HEK293 (cell line): ENCODE results near the gene OSBPL1A.

Experiments used
- PRDM10 ChIP-seq: fragments of 450-650 bp; formaldehyde crosslinking; IDR thresholded peaks from 2 replicates; pipeline ENCODE4 v1.5.1; 2016; ENCODE audit warnings: missing biosample characterization, missing genetic modification characterization
- REST ChIP-seq: fragments of 450-650 bp; formaldehyde crosslinking; IDR thresholded peaks from 2 replicates; pipeline ENCODE4 v1.5.1; 2016; ENCODE audit warnings: missing biosample characterization, missing genetic modification characterization
- YY1 ChIP-seq: fragments of 450-650 bp; formaldehyde crosslinking; IDR thresholded peaks from 2 replicates; pipeline ENCODE4 v1.5.1; 2018; ENCODE audit warnings: missing biosample characterization, missing genetic modification characterization
- ZBTB7A ChIP-seq: fragments of 450-650 bp; formaldehyde crosslinking; IDR thresholded peaks from 2 replicates; pipeline ENCODE4 v1.5.1; 2016; ENCODE audit warnings: low read depth, missing biosample characterization, missing genetic modification characterization
- ZNF175 ChIP-seq: fragments of 450-650 bp; formaldehyde crosslinking; IDR thresholded peaks from 2 replicates; pipeline ENCODE4 v1.5.1; 2016; ENCODE audit warnings: missing biosample characterization, missing genetic modification characterization
- ZNF23 ChIP-seq: fragments of 450-650 bp; formaldehyde crosslinking; IDR thresholded peaks from 2 replicates; pipeline ENCODE4 v1.5.1; 2016; ENCODE audit warnings: missing biosample characterization, missing genetic modification characterization, borderline replicate concordance
- ZNF530 ChIP-seq: fragments of 450-650 bp; formaldehyde crosslinking; IDR thresholded peaks from 2 replicates; pipeline ENCODE4 v1.5.1; 2016; ENCODE audit warnings: low read depth, missing biosample characterization, missing genetic modification characterization
- ZNF555 ChIP-seq: fragments of 450-650 bp; formaldehyde crosslinking; conservative IDR thresholded peaks from 2 replicates; pipeline ENCODE4 v1.5.1; 2017; ENCODE audit warnings: missing biosample characterization, mild to moderate bottlenecking, missing genetic modification characterization, inconsistent platforms
- ZNF777 ChIP-seq: fragments of 450-650 bp; formaldehyde crosslinking; IDR thresholded peaks from 2 replicates; pipeline ENCODE4 v1.5.1; 2017; ENCODE audit warnings: missing biosample characterization, missing genetic modification characterization, borderline replicate concordance
- TF ChIP-seq, protein P1 (sequence below): fragments of 450-650 bp; formaldehyde crosslinking; IDR thresholded peaks from 2 replicates; pipeline ENCODE4 v1.5.1; 2016; ENCODE audit warnings: missing biosample characterization, missing genetic modification characterization
- TF ChIP-seq, protein P2 (sequence below): sonication (generic); formaldehyde crosslinking; IDR thresholded peaks from 2 replicates; pipeline ENCODE4 v1.8.1; 2022; ENCODE audit warnings: mild to moderate bottlenecking, moderate library complexity, missing genetic modification reagents

DNA sequence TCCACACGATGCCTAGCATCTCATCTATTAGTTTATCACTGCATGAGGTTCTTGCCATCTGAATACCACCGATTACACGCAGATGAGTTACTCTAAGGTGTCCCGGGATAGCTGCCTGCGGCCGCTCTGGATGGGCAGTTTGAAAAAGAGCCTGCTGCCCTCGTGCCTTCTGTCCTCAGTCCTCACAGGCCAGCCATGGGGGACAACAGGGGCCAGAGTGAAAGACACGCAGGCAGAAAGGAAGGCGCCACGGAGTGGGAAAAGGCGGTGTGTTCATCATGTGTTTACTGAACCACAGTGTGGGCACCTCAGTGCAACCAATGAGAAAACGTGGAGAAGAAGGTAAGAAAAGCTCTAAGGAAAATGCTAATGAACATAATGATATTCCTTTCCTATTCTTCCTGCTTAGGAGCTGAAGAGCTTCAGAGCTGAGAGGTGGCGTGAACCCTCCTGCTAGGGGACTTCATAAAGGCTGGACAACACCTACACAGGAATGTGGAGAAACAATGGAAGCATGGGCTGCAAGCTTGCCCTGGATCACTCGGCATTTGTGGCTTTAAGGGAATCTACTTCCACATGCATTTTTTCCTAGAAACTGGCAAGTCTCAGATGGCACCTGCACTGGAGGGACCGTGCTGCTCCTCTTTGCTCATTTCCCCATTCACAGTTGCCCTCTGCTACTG is 207.8 kb downstream of the OSBPL1A start:
- TF ChIP-seq, protein P1, sequence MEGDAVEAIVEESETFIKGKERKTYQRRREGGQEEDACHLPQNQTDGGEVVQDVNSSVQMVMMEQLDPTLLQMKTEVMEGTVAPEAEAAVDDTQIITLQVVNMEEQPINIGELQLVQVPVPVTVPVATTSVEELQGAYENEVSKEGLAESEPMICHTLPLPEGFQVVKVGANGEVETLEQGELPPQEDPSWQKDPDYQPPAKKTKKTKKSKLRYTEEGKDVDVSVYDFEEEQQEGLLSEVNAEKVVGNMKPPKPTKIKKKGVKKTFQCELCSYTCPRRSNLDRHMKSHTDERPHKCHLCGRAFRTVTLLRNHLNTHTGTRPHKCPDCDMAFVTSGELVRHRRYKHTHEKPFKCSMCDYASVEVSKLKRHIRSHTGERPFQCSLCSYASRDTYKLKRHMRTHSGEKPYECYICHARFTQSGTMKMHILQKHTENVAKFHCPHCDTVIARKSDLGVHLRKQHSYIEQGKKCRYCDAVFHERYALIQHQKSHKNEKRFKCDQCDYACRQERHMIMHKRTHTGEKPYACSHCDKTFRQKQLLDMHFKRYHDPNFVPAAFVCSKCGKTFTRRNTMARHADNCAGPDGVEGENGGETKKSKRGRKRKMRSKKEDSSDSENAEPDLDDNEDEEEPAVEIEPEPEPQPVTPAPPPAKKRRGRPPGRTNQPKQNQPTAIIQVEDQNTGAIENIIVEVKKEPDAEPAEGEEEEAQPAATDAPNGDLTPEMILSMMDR (tag by site-specific recombination) = no peak
- no peak for TF ChIP-seq ZNF555 (tag by site-specific recombination)
- no peak for TF ChIP-seq ZBTB7A (tag by site-specific recombination)
- no peak for TF ChIP-seq ZNF530
- no peak for TF ChIP-seq PRDM10 (tag by site-specific recombination)
- TF ChIP-seq ZNF175 (tag by site-specific recombination) = no peak
- no peak for TF ChIP-seq ZNF23 (tag by site-specific recombination)
- TF ChIP-seq, protein P2, sequence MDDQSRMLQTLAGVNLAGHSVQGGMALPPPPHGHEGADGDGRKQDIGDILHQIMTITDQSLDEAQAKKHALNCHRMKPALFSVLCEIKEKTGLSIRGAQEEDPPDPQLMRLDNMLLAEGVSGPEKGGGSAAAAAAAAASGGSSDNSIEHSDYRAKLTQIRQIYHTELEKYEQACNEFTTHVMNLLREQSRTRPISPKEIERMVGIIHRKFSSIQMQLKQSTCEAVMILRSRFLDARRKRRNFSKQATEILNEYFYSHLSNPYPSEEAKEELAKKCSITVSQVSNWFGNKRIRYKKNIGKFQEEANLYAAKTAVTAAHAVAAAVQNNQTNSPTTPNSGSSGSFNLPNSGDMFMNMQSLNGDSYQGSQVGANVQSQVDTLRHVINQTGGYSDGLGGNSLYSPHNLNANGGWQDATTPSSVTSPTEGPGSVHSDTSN = no peak
- no peak for TF ChIP-seq REST
- TF ChIP-seq ZNF777 (tag by site-specific recombination) = no peak
- no peak for TF ChIP-seq YY1 (tag by site-specific recombination)
